GM12878 (cell line): ENCODE measurements around the gene RGS6. TPM values are rescaled to one million over a fixed set of nuclear protein-coding genes. Genes with fewer than 3 reads are reported as not detected.

ENCODE experiments used
- ATAC-seq: fragments of 200-7000 bp; cut with Tn5 transposase; 3 replicates; pipeline ENCODE4 v1.9.1; 2020; ENCODE audit warnings: mild to moderate bottlenecking, moderate library complexity
- BruUV-seq: library from RNA; stranded (reverse); fragments of 400-500 nt; replicated peaks from 2 replicates; lab custom pipeline; 2021; lab: Mats Ljungman, UMichigan
- CTCF ChIA-PET: fragments of 300-600 bp; sonication (Branson Sonifier 250); formaldehyde crosslinking; extraction: SDS; loops from one replicate; lab custom pipeline; 2021; ENCODE audit warnings: inconsistent platforms; lab: Yijun Ruan, JAX
- POLR2A ChIA-PET: fragments of 350-600 bp; formaldehyde crosslinking; extraction: SDS; loops from one replicate; lab custom pipeline; 2021; ENCODE audit warnings: inconsistent platforms; lab: Charles Lee
- RAD21 ChIA-PET: fragments of 300-600 bp; sonication (Branson Sonifier 250); formaldehyde crosslinking; loops from one replicate; lab custom pipeline; 2023; ENCODE audit warnings: antibody characterized with exemption; ENCODE audit not compliant: unreplicated experiment; lab: Charles Lee
- SMC1A ChIA-PET: fragments of 300-600 bp; sonication (Branson Sonifier 250); formaldehyde crosslinking; loops from one replicate; lab custom pipeline; 2023; ENCODE audit not compliant: unreplicated experiment, uncharacterized antibody; lab: Charles Lee
- DNase-seq: peaks from one replicate; pipeline ENCODE4 v3.0.0-alpha.2; 2011; ENCODE audit warnings: low read depth, low spot score
- FAIRE-seq: peaks from 3 replicates; lab custom pipeline; 2011; peaks lifted over from hg19 to GRCh38; lab: Jason Lieb, UNC
- H2AFZ ChIP-seq: 2 replicates; pipeline ENCODE4 v1.6.0; 2011; ENCODE audit warnings: low read depth, low read length, control low read depth; ENCODE audit not compliant: control insufficient read depth
- H3K27ac ChIP-seq: 2 replicates; pipeline ENCODE4 v1.5.1; 2011; ENCODE audit warnings: control low read depth; ENCODE audit not compliant: control insufficient read depth, insufficient read depth
- H3K27me3 ChIP-seq, 2 experiments: replicated peaks in 1 of 2; 2 replicates each; pipeline versions ENCODE4 v1.6.0 to v1.6.1; 2011; ENCODE audit warnings: low read length in 1 of 2; ENCODE audit not compliant: control insufficient read depth in 2 of 2, insufficient read depth in 2 of 2
- H3K36me3 ChIP-seq, 2 experiments: 2 replicates each; pipeline ENCODE4 v1.5.1; 2011; ENCODE audit warnings: low read length in 1 of 2; ENCODE audit not compliant: control insufficient read depth in 2 of 2, insufficient read depth in 2 of 2
- H3K4me1 ChIP-seq: 2 replicates; pipeline ENCODE4 v1.6.1; 2011; ENCODE audit warnings: mild to moderate bottlenecking, low read length, moderate library complexity, mixed read lengths; ENCODE audit not compliant: control insufficient read depth, insufficient read depth
- H3K4me2 ChIP-seq: 2 replicates; pipeline ENCODE4 v1.6.0; 2011; ENCODE audit warnings: control low read depth; ENCODE audit not compliant: control insufficient read depth, insufficient read depth
- H3K4me3 ChIP-seq: fragments of 200-600 bp; sonication (generic); 2 replicates; pipeline ENCODE4 v1.5.1; 2016
- H3K79me2 ChIP-seq: 2 replicates; pipeline ENCODE4 v1.6.0; 2011; ENCODE audit warnings: low read length; ENCODE audit not compliant: control insufficient read depth, insufficient read depth
- H3K9ac ChIP-seq: 2 replicates; pipeline ENCODE4 v1.8.0; 2011; ENCODE audit warnings: low read length, control low read depth, mixed read lengths; ENCODE audit not compliant: control insufficient read depth, insufficient read depth
- H3K9me3 ChIP-seq: replicated peaks from 3 replicates; pipeline ENCODE4 v1.5.1; 2011; ENCODE audit warnings: mild to moderate bottlenecking, low read length; ENCODE audit not compliant: control insufficient read depth, insufficient read depth
- H4K20me1 ChIP-seq: 2 replicates; pipeline ENCODE4 v1.6.0; 2011; ENCODE audit not compliant: control insufficient read depth, insufficient read depth
- CHD4 ChIP-seq: fragments of 200-600 bp; sonication (generic); IDR thresholded peaks from 2 replicates; pipeline ENCODE4 v1.6.1; 2016; ENCODE audit warnings: mild to moderate bottlenecking
- MTA2 ChIP-seq: fragments of 450-650 bp; IDR thresholded peaks from 2 replicates; pipeline ENCODE4 v1.6.1; 2016; ENCODE audit warnings: low read depth, mild to moderate bottlenecking, moderate library complexity
- MTA3 ChIP-seq: IDR thresholded peaks from 2 replicates; pipeline ENCODE4 v1.6.1; 2012; ENCODE audit warnings: low read length, inconsistent platforms, borderline replicate concordance
- MYB ChIP-seq: fragments of 150-350 bp; IDR thresholded peaks from 2 replicates; pipeline ENCODE4 v1.6.1; 2014; ENCODE audit warnings: mild to moderate bottlenecking, low read depth, low read length, borderline replicate concordance
- POLR2AphosphoS5 ChIP-seq: IDR thresholded peaks from 2 replicates; pipeline ENCODE4 v1.6.1; 2011; ENCODE audit warnings: mild to moderate bottlenecking, low read length, inconsistent platforms
- SREBF2 ChIP-seq: IDR thresholded peaks from 2 replicates; pipeline ENCODE4 v1.6.1; 2012; ENCODE audit warnings: mild to moderate bottlenecking, low read length
- WGBS: methylation state at CpG from one replicate; pipeline ENCODE4 v1.1.6; 2016; ENCODE audit warnings: low lambda C conversion rate; ENCODE audit not compliant: insufficient replicate concordance, insufficient coverage; ENCODE audit errors: missing lambda C conversion rate; 5-methylcytosine and 5-hydroxymethylcytosine counted together
- in situ Hi-C: fragments of 300-500 bp; cut with MboI; formaldehyde crosslinking; loops from 9 replicates; pipeline ENCODE4 v1.14.3; 2018; ENCODE audit warnings: mixed read lengths
- intact Hi-C: fragments of 100-400 bp; cut with micrococcal nuclease; formaldehyde crosslinking; loops from one replicate; pipeline ENCODE4 v1.14.2; 2022; ENCODE audit not compliant: unreplicated experiment
- polyA plus RNA-seq, 11 experiments: library from polyadenylated mRNA; depleted of rRNA in 4 of 11; unstranded in 6 of 11; stranded (reverse) in 5 of 11; fragments of >200 nt; fragmentation: Nextera tagmentation in 4 of 11; fragmentation: Illumina TruSeq in 1 of 11; extraction: Ambion mirVana in 4 of 11; extraction: Trizol in 1 of 11; gene quantifications; 1 replicate in 1 of 11; 2 replicates in 10 of 11; pipeline versions ENCODE4 v1.2.1 to v1.2.3, GENCODE V29; 2011 to 2016; ENCODE audit warnings: inconsistent platforms in 2 of 11, missing spikeins in 2 of 11, low read depth in 1 of 11
- total RNA-seq, 4 experiments: library from RNA; depleted of rRNA in 3 of 4; stranded (reverse); fragments of >200 nt in 3 of 4; fragmentation: Illumina TruSeq in 1 of 4; extraction: Trizol in 1 of 4; gene quantifications; 2 replicates each; pipeline versions ENCODE4 v1.2.1 to v1.2.3, GENCODE V29; 2013 to 2021

The RGS6 gene
- total and polyA plus RNA-seq, 10 of the 15 experiments (the other 5 are each of a cell fraction or from before 2014, with no cell fraction given): 3.9 to 18.1 (median 12.4) TPM

GRCh38 chr14:72595152-72595862, 663.1 kb downstream of the RGS6 start:
- no peak overlapping the region for H2AFZ ChIP-seq
- SMC1A ChIA-PET: interaction anchor here (0.6 to 3.0 kb wide), 6 partner anchors 13 to 309 kb away, joined by 3 to 7 read pairs (median 4); no protein-coding TSS in a partner anchor

More at GRCh38 chr14:72595152-72595862, 663.1 kb downstream of the RGS6 start:
- no peak overlapping the region for H3K9ac ChIP-seq
- H3K4me2 ChIP-seq: no peak overlapping the region
- peaks cover 31% of the 10 kb centered on the region for H3K4me1 ChIP-seq
- POLR2A ChIA-PET: interaction anchor here (0.5 to 0.6 kb wide), 2 partner anchors 118 to 622 kb away, joined by 3 to 4 read pairs; no protein-coding TSS in a partner anchor
- ATAC-seq: no peak
- H3K36me3 ChIP-seq: no peaks in the 10 kb centered on the region
- RAD21 ChIA-PET: interaction anchor here (1.0 to 1.7 kb wide), 3 partner anchors 42 to 299 kb away, joined by 4 to 5 read pairs (median 4); partner anchors contain the start of gene DPF3
- intact Hi-C loops: loop anchor here (2.0 kb wide), 1 partner anchor 77 kb away; no protein-coding TSS in a partner anchor
- in situ Hi-C loops: no loop called here
- DNase-seq: no peak
- H4K20me1 ChIP-seq: no peaks in the 10 kb centered on the region
- no peak overlapping the region for H3K4me3 ChIP-seq
- H3K9me3 ChIP-seq: peaks cover under 1% of the 10 kb centered on the region; the same call in 2 of the 3 replicates
- BruUV-seq: no TSS peak
- FAIRE-seq: no peak
- no peak overlapping the region for H3K27ac ChIP-seq
- no peaks in the 10 kb centered on the region for H3K79me2 ChIP-seq
- no peak for TF ChIP-seq SREBF2
- TF ChIP-seq MTA3: no peak
- no peak for TF ChIP-seq MTA2
- no peak for TF ChIP-seq POLR2AphosphoS5
- no peak for TF ChIP-seq MYB
- no peak for TF ChIP-seq CHD4
- TF ChIP-seq, all 136 proteins: peak for 0
- 84% methylated on average over 8 of the region's 8 CpGs for WGBS
- CTCF ChIA-PET: interaction anchor here (1.0 to 1.7 kb wide), 4 partner anchors 42 to 308 kb away, joined by 3 to 6 read pairs (median 4); partner anchors contain the start of gene DPF3
- no peaks in the 10 kb centered on the region; a peak in 1 of 4 replicates for H3K27me3 ChIP-seq
